ENCODE results near the gene PPIP5K1.

- TF ChIP-seq EP300 (IDR thresholded peaks at IDR 0.05) (no peak), CTCF (IDR thresholded peaks at IDR 0.05) (no peak)
These were observed 55.1 kb downstream of the PPIP5K1 start for GRCh38 chr15:43534897-43535296.

All from tibial nerve (tissue), 4 donors.